ENCODE measurements around the gene LILRB3.

DNA sequence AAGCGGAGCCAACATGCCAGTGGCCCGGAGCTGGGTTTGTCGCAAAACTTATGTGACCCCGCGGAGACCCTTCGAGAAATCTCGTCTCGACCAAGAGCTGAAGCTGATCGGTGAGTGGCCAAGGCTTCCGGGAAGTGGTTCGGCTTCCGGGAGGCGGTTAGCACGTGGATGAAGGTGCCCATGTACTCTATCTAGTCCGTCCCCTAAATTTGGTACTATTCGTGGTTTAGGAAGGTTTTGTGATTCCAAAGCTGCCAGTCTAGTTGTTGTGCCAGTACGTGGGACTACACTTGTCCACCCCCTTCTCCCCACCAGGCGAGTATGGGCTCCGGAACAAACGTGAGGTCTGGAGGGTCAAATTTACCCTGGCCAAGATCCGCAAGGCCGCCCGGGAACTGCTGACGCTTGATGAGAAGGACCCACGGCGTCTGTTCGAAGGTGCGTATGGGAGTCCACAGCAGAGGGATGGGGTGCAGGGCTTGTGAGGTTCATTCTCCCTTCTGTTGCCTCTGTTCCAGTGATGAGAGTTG, 21.6 kb downstream of the LILRB3 start:
- no peak for TF ChIP-seq POLR2A (IDR thresholded peaks at IDR 0.05)
- no peak for TF ChIP-seq CTCF (IDR thresholded peaks at IDR 0.05)
